Panc1 (cell line): Measurements from ENCODE around the gene HLCS. TPM values are rescaled to one million over a fixed set of nuclear protein-coding genes. Genes with fewer than 3 reads are reported as not detected.
A peak's percentile ranks its signal among the peaks of the same experiment; 100 is the strongest.

Experiments
- ATAC-seq: fragments of 200-7000 bp; cut with Tn5 transposase; 2 replicates; pipeline ENCODE4 v1.9.1; 2020; ENCODE audit warnings: mild to moderate bottlenecking, moderate library complexity
- BruUV-seq: library from RNA; stranded (reverse); fragments of 400-500 nt; replicated peaks from 2 replicates; lab custom pipeline; 2021; lab: Mats Ljungman, UMichigan
- CTCF ChIA-PET: fragments of 300-600 bp; sonication (Branson Sonifier 250); formaldehyde crosslinking; loops from one replicate; lab custom pipeline; 2022; ENCODE audit warnings: antibody characterized with exemption; lab: Charles Lee
- POLR2A ChIA-PET: fragments of 300-600 bp; sonication (Branson Sonifier 250); formaldehyde crosslinking; loops from one replicate; lab custom pipeline; 2022; ENCODE audit warnings: antibody characterized with exemption; lab: Charles Lee
- DNase-seq: peaks from one replicate; pipeline ENCODE4 v3.0.0-alpha.2; 2010; ENCODE audit warnings: low read depth, low spot score
- H3K27ac ChIP-seq: 2 replicates; pipeline ENCODE4 v1.5.1; 2011; ENCODE audit warnings: mild to moderate bottlenecking, low read length, inconsistent platforms
- H3K27me3 ChIP-seq: fragments of 200-500 bp; sonication (Bioruptor generic); 2 replicates; pipeline ENCODE4 v1.6.0; 2014; ENCODE audit warnings: low read length, inconsistent platforms; ENCODE audit not compliant: control insufficient read depth, insufficient read depth
- H3K36me3 ChIP-seq: fragments of 200-500 bp; sonication (Bioruptor generic); 2 replicates; pipeline ENCODE4 v1.5.1; 2014; ENCODE audit warnings: inconsistent platforms, mild to moderate bottlenecking, low read length, moderate library complexity; ENCODE audit not compliant: control insufficient read depth, insufficient read depth
- H3K4me1 ChIP-seq: 2 replicates; pipeline ENCODE4 v1.5.1; 2011; ENCODE audit warnings: inconsistent platforms, mild to moderate bottlenecking, low read length, moderate library complexity; ENCODE audit not compliant: control insufficient read depth, insufficient read depth
- H3K4me3 ChIP-seq, 2 experiments: 2 replicates each; pipeline ENCODE4 v1.5.1; 2011 to 2012; ENCODE audit warnings: low read depth in 2 of 2, low read length in 2 of 2, mild to moderate bottlenecking in 2 of 2, inconsistent platforms in 1 of 2, moderate library complexity in 1 of 2
- H3K9me3 ChIP-seq: fragments of 200-500 bp; sonication (Bioruptor generic); 2 replicates; pipeline ENCODE4 v1.5.1; 2014; ENCODE audit warnings: low read depth, mild to moderate bottlenecking, inconsistent platforms, low read length, moderate library complexity; ENCODE audit not compliant: control insufficient read depth, insufficient read depth
- POLR2AphosphoS5 ChIP-seq: IDR thresholded peaks from 2 replicates; pipeline ENCODE4 v1.6.1; 2012; ENCODE audit warnings: mild to moderate bottlenecking, low read depth, low read length, moderate library complexity
- REST ChIP-seq, 2 experiments: IDR thresholded peaks; 2 replicates each; pipeline ENCODE4 v1.6.1; 2011 to 2012; ENCODE audit warnings: low read depth in 2 of 2, control low read depth in 1 of 2, low read length in 1 of 2, mild to moderate bottlenecking in 1 of 2, moderate library complexity in 1 of 2; ENCODE audit not compliant: insufficient read depth in 1 of 2
- SIN3A ChIP-seq: IDR thresholded peaks from 2 replicates; pipeline ENCODE4 v1.6.1; 2012; ENCODE audit warnings: low read depth, mild to moderate bottlenecking, low read length, moderate library complexity, borderline replicate concordance; ENCODE audit not compliant: insufficient read depth
- TCF7L2 ChIP-seq: IDR thresholded peaks from 2 replicates; pipeline ENCODE4 v1.6.1; 2011; ENCODE audit warnings: mild to moderate bottlenecking, low read depth, low read length, inconsistent platforms
- in situ Hi-C: cut with HindIII; loops from 2 replicates; pipeline ENCODE4 v1.10.0; 2016; ENCODE audit warnings: low sequenced_read_pairs, low pct_unique_long_range_greater_than_20kb
- intact Hi-C: fragments of 100-400 bp; cut with micrococcal nuclease; formaldehyde crosslinking; loops from one replicate; pipeline ENCODE4 v1.10.0; 2022; ENCODE audit not compliant: unreplicated experiment
- total RNA-seq: library from RNA; stranded (reverse); gene quantifications from one replicate; pipeline ENCODE4 v1.2.1, GENCODE V29; 2021; ENCODE audit not compliant: unreplicated experiment
- TF ChIP-seq, protein P1 (sequence below): fragments of 450-650 bp; IDR thresholded peaks from 2 replicates; pipeline ENCODE4 v1.5.1; 2017; ENCODE audit warnings: mild to moderate bottlenecking

Gene HLCS
- total RNA-seq, 1 experiment from 2014 or later = 15.3 TPM

- BruUV-seq = no TSS peak
- ATAC-seq (peak; percentile 59), DNase-seq (peak; percentile 54)
- 0 out of 4 replicates have a peak overlapping the region, but pooled peaks of 1 of the 2 experiments have one; percentile 20 for H3K4me3 ChIP-seq
- H3K9me3 ChIP-seq = no peaks in the 10 kb centered on the region
- peak overlapping the region; percentile 44; the same call in 1 of the 2 replicates for H3K27ac ChIP-seq
- ChIA-PET POLR2A (interaction anchor here (0.6 kb wide), 1 partner anchor 19 kb away, joined by 4 read pairs; no protein-coding TSS in a partner anchor), CTCF (interaction anchor here (1.1 to 1.2 kb wide), 2 partner anchors 13 to 33 kb away, joined by 3 to 4 read pairs; no protein-coding TSS in a partner anchor)
- in situ Hi-C loops (no loop called here), intact Hi-C loops (no loop called here)
- peaks cover 14% of the 10 kb centered on the region for H3K4me1 ChIP-seq
- no peaks in the 10 kb centered on the region for H3K27me3 ChIP-seq
- no peaks in the 10 kb centered on the region for H3K36me3 ChIP-seq
- TF ChIP-seq POLR2AphosphoS5 = no peak
- no peak for TF ChIP-seq TCF7L2
- TF ChIP-seq, protein P1, sequence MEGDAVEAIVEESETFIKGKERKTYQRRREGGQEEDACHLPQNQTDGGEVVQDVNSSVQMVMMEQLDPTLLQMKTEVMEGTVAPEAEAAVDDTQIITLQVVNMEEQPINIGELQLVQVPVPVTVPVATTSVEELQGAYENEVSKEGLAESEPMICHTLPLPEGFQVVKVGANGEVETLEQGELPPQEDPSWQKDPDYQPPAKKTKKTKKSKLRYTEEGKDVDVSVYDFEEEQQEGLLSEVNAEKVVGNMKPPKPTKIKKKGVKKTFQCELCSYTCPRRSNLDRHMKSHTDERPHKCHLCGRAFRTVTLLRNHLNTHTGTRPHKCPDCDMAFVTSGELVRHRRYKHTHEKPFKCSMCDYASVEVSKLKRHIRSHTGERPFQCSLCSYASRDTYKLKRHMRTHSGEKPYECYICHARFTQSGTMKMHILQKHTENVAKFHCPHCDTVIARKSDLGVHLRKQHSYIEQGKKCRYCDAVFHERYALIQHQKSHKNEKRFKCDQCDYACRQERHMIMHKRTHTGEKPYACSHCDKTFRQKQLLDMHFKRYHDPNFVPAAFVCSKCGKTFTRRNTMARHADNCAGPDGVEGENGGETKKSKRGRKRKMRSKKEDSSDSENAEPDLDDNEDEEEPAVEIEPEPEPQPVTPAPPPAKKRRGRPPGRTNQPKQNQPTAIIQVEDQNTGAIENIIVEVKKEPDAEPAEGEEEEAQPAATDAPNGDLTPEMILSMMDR = peak; percentile 72
Observed at GRCh38 chr21:36976882-36977651, 10.6 kb upstream of the HLCS start.

GRCh38 chr21:36976228-36976861 lies 9.9 kb upstream of the HLCS start:
- Histone ChIP-seq H3K27me3 (no peaks in the 10 kb centered on the region), H3K4me1 (peaks cover 14% of the 10 kb centered on the region), H3K27ac (no peak overlapping the region), H3K4me3 (no peak overlapping the region), H3K36me3 (no peaks in the 10 kb centered on the region), H3K9me3 (no peaks in the 10 kb centered on the region)
- TF ChIP-seq, protein P1 = no peak
- TF ChIP-seq POLR2AphosphoS5 (no peak), TCF7L2 (no peak), REST (IDR thresholded peaks at IDR 0.05; ENCODE audit: insufficient read depth in 1 of 2, low read depth in 2 of 2, low read length in 1 of 2) (no peak), SIN3A (no peak)
- POLR2A ChIA-PET = interaction anchor here (0.6 kb wide), 1 partner anchor 18 kb away, joined by 4 read pairs; no protein-coding TSS in a partner anchor
- in situ Hi-C loops = no loop called here
- no peak for DNase-seq
- no TSS peak for BruUV-seq
- no peak for ATAC-seq
- intact Hi-C loops = no loop called here
- CTCF ChIA-PET = interaction anchor here (0.6 to 1.2 kb wide), 3 partner anchors 13 to 99 kb away, joined by 3 to 4 read pairs (median 3); no protein-coding TSS in a partner anchor
